ENCODE data around the gene AHDC1.
"Not testable (repeated sequence)": the region's sequence is repeated elsewhere in the genome, so short reads cannot be mapped to it uniquely, and the experiment has no call there.

Gene AHDC1

GRCh38 chr1:27548858-27549719 is 54.9 kb downstream of the AHDC1 start:
- DNase-seq, result no peak

- DNase-seq, result no peak
Observed at GRCh38 chr1:27548136-27548853, 55.6 kb downstream of the AHDC1 start.

- DNase-seq, result no peak
Observed at GRCh38 chr1:27547220-27548116, 56.5 kb downstream of the AHDC1 start.

GRCh38 chr1:27545876-27546275 is 58.1 kb downstream of the AHDC1 start:
- no peak for DNase-seq

- DNase-seq, result no peak
Observed at GRCh38 chr1:27545271-27545670, 58.7 kb downstream of the AHDC1 start.

- no peak for DNase-seq
Observed at GRCh38 chr1:27544834-27545233, 59.1 kb downstream of the AHDC1 start.

GRCh38 chr1:27543284-27543683 is 60.7 kb downstream of the AHDC1 start:
- no peak for DNase-seq

GRCh38 chr1:27542463-27543273 is 61.3 kb downstream of the AHDC1 start:
- peak; percentile 18 for DNase-seq

- no peak for DNase-seq
Observed at GRCh38 chr1:27539901-27540861, 63.8 kb downstream of the AHDC1 start.

GRCh38 chr1:27538793-27539192 is 65.2 kb downstream of the AHDC1 start:
- DNase-seq, result no peak

- not testable (repeated sequence) for DNase-seq
Observed at GRCh38 chr1:27538305-27538676, 65.7 kb downstream of the AHDC1 start.

GRCh38 chr1:27536767-27537166 is 67.2 kb downstream of the AHDC1 start:
- no peak for DNase-seq

GRCh38 chr1:27536010-27536757 is 67.8 kb downstream of the AHDC1 start:
- DNase-seq, result no peak

GRCh38 chr1:27535386-27535785 is 68.6 kb downstream of the AHDC1 start:
- no peak for DNase-seq

GRCh38 chr1:27531959-27532685 is 71.8 kb downstream of the AHDC1 start:
- DNase-seq, result no peak

- DNase-seq, result no peak
Observed at GRCh38 chr1:27530192-27530591, 73.8 kb downstream of the AHDC1 start.

GRCh38 chr1:27529704-27530018 is 74.3 kb downstream of the AHDC1 start:
- no peak for DNase-seq

- DNase-seq, result no peak
Observed at GRCh38 chr1:27528818-27529703, 74.9 kb downstream of the AHDC1 start.
